Erythroblast (primary cell): ENCODE data around the gene RHBDD3.

ENCODE experiments used
- GATA1 ChIP-seq: IDR thresholded peaks from 2 replicates; pipeline ENCODE4 v1.6.1; 2011; ENCODE audit warnings: low read depth, mild to moderate bottlenecking, control low read depth, low read length, moderate library complexity
- POLR2A ChIP-seq: IDR thresholded peaks from 2 replicates; pipeline ENCODE4 v1.6.1; 2011; ENCODE audit warnings: mild to moderate bottlenecking, low read length

GRCh38 chr22:29214232-29214631, 53.5 kb downstream of the RHBDD3 start:
- TF ChIP-seq POLR2A (no peak), GATA1 (no peak)
